Esophagus mucosa (tissue), 1 donor: ENCODE measurements around the gene ATAD3C. TPM values are rescaled to one million over a fixed set of nuclear protein-coding genes. Genes with fewer than 3 reads are reported as not detected.
"Not testable (repeated sequence)": the region's sequence is repeated elsewhere in the genome, so short reads cannot be mapped to it uniquely, and the experiment has no call there.

ENCODE experiments used
- ATAC-seq: fragments of 200-7000 bp; cut with Tn5 transposase; one replicate; pipeline ENCODE4 v1.9.1; 2020
- total RNA-seq: library from RNA; stranded (reverse); gene quantifications from one replicate; pipeline ENCODE4 v1.2.4, GENCODE V29; 2023
- donor health status: DM: yes; HTN: yes; CAD: no.

Gene ATAD3C
- total RNA-seq, 1 donor from 2014 or later: 2.1 TPM

- peak; percentile 24 for ATAC-seq
Observed at GRCh38 chr1:1472053-1472876, 22.8 kb downstream of the ATAD3C start.

- not testable (repeated sequence) for ATAC-seq
Observed at GRCh38 chr1:1476011-1476410, 26.5 kb downstream of the ATAD3C start.

- no peak for ATAC-seq
Observed at GRCh38 chr1:1477206-1477605, 27.7 kb downstream of the ATAD3C start.

GRCh38 chr1:1479547-1480487, 30.3 kb downstream of the ATAD3C start:
- peak; percentile 7 for ATAC-seq

DNA sequence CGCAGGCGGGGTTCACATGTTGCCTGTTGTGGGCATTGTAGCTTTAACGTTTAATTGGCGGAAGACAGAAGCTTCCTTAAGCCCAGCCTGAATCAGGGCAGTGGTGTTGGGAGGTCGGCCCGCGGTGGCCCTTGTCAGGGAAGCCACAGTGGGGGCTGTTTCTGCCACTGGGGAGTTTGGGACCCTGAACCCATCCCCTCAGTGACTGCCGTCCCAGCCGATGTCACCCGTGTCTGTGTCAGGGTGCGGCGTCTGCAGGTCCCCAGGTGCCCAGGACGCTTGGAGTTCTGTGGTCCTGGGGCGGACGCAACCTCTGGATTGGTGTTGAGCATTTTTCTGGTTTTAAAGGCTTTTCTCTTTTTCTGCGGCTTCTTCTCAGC, 31.0 kb downstream of the ATAD3C start:
- ATAC-seq: not testable (repeated sequence)

- ATAC-seq: peak; percentile 11
Observed at GRCh38 chr1:1481811-1482210, 32.3 kb downstream of the ATAD3C start.

- ATAC-seq: no peak
Observed at GRCh38 chr1:1482856-1483255, 33.4 kb downstream of the ATAD3C start.

GRCh38 chr1:1483714-1484113, 34.2 kb downstream of the ATAD3C start:
- no peak for ATAC-seq

DNA sequence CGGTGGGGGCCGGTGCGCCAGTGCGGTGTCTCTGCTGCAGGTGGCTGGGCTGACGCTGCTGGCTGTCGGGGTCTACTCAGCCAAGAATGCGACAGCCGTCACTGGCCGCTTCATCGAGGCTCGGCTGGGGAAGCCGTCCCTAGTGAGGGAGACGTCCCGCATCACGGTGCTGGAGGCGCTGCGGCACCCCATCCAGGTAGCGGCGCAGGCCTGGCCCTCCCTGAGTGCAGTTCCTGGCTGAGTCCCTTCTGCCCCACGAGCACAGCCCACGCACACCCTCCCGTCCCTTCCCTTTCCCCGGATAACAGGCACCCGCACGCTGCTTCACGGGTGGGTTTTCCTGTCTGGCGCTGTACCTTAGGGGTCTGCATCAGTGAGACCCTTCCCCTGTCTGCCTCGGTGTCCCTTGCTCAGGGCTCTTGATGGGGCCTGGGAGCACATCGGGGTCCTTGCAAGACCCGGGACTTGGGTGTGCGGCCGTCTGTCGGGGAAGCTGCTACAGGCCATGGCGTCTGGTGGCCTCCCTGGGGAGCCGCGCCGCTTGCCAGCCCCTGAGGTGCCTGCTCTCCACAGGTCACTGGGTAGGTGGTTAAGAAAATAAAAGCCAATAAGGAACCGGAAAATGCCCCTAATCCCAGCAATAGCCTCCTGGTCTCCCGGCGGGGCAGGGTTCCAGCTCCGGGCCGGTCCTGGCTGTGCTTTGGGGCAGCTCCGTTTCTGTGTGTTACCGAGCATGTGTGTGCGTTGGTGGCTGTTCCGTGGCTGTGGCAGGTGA, 35.7 kb downstream of the ATAD3C start:
- not testable (repeated sequence) for ATAC-seq

GRCh38 chr1:1485755-1486317, 36.3 kb downstream of the ATAD3C start:
- ATAC-seq: not testable (repeated sequence)

DNA sequence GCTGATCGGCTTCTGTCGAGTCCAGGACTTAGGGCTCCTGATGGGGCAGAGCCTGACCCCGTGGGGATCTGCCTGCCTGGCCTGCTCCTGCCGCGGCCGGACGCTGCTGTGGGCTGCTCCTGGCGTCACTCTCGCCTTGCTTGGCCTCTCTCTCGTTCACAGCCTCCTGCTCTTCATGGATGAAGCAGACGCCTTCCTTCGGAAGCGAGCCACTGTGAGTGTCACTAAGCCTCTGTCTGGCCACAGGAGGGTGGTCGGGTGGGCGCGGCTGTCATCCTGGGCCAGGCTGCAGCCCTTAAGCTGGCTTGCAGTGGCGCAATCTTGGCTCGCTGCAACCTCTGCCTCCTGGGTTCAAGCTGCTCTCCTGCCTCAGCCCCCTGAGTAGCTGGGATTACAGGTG, 38.2 kb downstream of the ATAD3C start:
- no peak for ATAC-seq

- ATAC-seq: no peak
Observed at GRCh38 chr1:1489231-1489630, 39.7 kb downstream of the ATAD3C start.

DNA sequence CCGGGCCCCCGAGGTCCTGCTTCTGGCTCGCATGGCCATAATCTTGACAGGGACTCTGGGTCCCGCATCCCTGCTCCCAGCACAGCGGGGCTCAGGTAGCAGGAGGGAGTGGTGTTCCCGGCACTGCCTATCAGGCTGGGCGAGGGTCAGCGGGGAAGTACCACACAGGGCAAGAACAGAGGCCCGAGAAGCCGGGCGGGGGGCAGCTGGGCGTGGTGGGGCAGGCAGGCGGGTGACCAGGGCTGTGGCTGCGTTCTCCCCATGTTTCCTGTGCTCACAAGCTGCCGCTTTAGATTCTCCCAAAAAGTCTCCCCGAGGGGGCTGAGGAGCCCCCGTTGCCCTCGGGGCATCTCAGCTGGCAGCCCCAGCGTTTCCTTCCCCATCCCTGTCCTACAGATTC, 40.4 kb downstream of the ATAD3C start:
- peak; percentile 8 for ATAC-seq

DNA sequence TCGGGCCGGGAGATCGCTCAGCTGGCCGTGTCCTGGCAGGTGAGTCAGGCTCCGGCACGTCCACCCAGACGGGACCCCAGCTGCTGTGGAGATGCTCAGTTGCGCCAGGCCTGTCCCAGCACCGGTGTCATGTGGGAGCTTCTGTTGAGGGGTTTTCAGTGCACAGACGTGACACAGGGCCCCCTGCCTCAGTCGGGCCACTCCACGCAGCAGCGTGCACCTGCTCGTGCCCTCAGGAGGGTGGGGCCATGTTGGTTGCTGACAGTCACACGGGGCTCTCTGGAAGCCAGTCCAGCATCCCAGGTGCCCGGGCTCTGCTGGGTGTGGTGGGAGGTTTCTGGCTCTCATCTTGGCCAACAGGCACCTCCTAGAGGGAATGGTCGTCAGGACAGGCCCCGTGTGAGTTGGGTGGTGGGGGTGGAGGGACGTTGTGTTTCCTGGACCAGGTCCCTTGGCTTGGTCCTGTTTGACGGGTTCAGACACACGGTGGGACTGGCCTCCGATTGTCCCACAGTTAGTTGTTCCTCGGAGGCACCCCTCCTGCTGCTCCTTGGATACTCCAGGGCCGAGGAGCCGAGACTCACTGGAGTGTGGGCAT, 41.2 kb downstream of the ATAD3C start:
- ATAC-seq: no peak

DNA sequence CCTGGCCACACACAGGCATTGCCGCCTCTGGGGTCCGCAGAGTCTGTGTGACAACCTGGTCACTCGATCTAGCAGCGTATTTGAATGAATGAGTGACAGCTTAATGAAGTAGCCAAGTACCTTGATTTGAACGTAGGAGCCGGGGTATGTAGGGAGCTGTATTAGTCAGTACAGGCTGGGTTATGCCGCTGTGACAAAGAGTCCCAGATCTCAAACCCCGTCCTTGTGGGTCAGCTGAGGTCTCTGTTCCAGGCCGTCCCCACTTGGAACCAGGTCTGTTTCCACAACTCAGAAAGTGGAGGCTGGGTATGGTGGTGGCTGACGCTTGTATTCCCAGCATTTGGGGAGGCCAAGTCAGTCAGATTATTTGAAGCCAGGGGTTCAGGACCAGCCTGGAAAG, 42.1 kb downstream of the ATAD3C start:
- ATAC-seq: no peak

DNA sequence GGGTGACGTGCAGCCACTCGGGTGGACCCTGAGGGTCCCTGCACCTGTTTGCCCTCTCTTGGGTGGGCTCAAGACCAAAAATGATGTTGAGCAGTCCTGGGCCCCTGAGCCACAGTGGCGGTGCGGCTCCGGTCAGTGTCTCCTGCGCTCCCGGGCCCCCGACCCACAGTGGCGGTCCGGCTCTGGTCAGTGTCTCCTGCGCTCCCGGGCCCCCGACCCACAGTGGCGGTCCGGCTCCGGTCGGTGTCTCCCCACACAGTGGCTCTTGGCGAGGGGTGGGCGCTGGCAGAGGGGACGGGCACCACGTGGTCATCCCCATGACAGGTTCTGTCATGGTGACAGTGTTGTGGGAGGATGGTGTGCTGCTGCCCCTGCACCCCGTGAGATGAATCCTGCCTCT, 44.8 kb downstream of the ATAD3C start:
- ATAC-seq: not testable (repeated sequence)

- peak; percentile 42 for ATAC-seq
Observed at GRCh38 chr1:1495461-1495975, 46.0 kb downstream of the ATAD3C start.

- ATAC-seq: peak; percentile 91
Observed at GRCh38 chr1:1504777-1505365, 55.4 kb downstream of the ATAD3C start.

GRCh38 chr1:1505366-1505798, 55.9 kb downstream of the ATAD3C start:
- not testable (repeated sequence) for ATAC-seq

- not testable (repeated sequence) for ATAC-seq
Observed at GRCh38 chr1:1505801-1506200, 56.3 kb downstream of the ATAD3C start.

GRCh38 chr1:1507305-1507704, 57.8 kb downstream of the ATAD3C start:
- ATAC-seq: no peak
